ENCODE results near the gene PRKAG1.

Gene PRKAG1

DNA sequence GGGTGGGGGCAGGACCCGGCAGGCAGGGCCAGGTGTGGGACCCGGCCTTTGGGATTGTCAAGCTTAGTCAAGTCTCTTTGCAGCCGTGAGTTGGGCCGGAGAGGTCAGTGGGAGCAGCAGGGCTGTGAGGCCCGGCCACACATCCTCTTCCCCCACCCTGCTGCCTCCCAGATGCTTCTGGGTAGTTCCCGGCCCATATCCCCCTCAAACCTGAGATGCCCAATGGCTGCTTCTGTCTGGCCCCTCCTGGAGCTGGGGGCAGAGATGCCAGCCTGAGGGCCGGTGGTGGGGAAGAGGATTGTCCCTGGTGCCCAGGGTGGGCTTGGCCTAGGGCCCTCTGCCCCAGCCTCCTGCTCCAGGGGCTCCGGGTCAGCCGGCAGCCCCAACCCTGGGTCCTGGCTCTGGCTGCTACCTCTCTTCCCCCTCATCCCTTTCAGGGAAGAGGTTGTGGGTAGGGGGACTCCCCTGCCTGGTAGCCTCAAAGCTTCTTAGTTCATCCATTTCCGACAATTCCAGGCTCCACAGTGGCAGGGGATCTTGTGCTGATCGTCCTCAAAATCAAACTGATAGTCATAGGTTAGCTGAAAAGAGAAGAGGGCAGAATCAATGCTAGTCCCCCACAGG, 2.8 kb upstream of the PRKAG1 start:
- TF ChIP-seq, protein P1, sequence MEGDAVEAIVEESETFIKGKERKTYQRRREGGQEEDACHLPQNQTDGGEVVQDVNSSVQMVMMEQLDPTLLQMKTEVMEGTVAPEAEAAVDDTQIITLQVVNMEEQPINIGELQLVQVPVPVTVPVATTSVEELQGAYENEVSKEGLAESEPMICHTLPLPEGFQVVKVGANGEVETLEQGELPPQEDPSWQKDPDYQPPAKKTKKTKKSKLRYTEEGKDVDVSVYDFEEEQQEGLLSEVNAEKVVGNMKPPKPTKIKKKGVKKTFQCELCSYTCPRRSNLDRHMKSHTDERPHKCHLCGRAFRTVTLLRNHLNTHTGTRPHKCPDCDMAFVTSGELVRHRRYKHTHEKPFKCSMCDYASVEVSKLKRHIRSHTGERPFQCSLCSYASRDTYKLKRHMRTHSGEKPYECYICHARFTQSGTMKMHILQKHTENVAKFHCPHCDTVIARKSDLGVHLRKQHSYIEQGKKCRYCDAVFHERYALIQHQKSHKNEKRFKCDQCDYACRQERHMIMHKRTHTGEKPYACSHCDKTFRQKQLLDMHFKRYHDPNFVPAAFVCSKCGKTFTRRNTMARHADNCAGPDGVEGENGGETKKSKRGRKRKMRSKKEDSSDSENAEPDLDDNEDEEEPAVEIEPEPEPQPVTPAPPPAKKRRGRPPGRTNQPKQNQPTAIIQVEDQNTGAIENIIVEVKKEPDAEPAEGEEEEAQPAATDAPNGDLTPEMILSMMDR (IDR thresholded peaks at IDR 0.05; ENCODE audit: borderline replicate concordance, control extremely low read depth, extremely low read depth, insufficient read depth, missing control alignments), result no peak
- DNase-seq (ENCODE audit: low spot score), result peak; percentile 22
- in situ Hi-C loops (cut with MboI; ENCODE audit: low sequenced_read_pairs, unreplicated experiment), result no loop called here

DNA sequence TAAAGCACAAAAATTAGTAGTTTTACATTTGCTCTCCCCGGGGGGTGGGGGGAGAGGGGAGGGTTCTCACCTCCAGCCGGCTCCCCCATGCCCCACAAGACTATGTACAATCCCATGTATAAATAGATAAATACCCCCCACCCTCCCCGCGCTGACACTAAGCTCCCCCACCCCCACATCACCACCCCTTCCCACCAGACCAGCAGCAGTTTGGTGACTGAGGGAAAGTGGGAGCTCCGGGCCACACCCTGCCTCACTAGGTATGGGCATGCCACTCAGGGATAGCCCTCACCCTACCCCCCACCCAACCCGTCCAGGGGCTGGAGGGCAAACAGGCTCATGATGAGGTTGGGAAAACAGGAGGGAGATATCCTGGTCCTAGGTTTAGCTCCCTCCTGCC, 1.9 kb upstream of the PRKAG1 start:
- in situ Hi-C loops (cut with MboI; ENCODE audit: low sequenced_read_pairs, unreplicated experiment), result no loop called here
- TF ChIP-seq, protein P1 (IDR thresholded peaks at IDR 0.05; ENCODE audit: borderline replicate concordance, control extremely low read depth, extremely low read depth, insufficient read depth, missing control alignments), result no peak
- peak; percentile 29 for DNase-seq (ENCODE audit: low spot score)

DNA sequence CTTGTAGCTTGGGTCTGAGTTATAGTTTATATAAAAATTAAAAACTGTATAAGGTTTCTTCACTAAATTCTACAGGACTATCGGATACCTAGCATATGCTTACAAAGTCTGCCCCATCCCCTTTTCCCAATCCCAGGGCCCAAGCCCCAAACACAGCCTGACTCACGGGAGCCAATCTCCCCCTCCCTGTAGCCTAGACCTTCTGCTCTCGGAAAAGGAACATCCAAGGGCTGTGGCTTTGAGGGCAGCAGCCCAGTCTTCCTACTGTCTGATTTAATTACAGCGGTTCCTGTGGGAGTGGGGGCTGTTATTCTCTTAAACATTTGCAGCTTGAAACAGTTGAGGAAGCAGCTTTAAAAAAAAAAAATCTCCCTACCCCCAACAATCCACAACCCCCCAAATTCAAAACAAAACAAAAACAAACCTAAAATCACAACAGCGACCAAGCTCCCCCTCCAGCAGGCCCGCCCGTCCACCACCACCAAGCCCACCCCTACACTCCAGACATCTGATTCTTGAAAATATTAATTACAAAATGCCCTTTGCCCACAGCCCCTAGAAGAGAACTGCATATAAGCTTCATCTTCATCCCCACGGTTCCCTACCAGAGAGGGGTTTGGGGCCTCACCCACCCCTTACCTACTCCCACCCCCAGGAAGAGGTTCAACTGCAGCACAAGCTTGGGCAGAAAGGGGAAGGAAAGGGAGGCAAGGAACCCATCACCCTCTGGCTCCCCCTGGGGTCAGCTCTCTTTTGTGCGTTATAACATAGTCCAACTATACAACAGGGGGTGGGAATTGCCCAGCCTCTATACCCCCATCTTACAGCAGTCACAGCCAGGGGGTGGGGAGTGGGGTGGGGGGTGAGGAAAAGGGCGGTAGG, 1.1 kb upstream of the PRKAG1 start:
- peak; percentile 79 for DNase-seq (ENCODE audit: low spot score)
- in situ Hi-C loops (cut with MboI; ENCODE audit: low sequenced_read_pairs, unreplicated experiment), result no loop called here
- TF ChIP-seq, protein P1 (IDR thresholded peaks at IDR 0.05; ENCODE audit: borderline replicate concordance, control extremely low read depth, extremely low read depth, insufficient read depth, missing control alignments), result peak; percentile 43

DNA sequence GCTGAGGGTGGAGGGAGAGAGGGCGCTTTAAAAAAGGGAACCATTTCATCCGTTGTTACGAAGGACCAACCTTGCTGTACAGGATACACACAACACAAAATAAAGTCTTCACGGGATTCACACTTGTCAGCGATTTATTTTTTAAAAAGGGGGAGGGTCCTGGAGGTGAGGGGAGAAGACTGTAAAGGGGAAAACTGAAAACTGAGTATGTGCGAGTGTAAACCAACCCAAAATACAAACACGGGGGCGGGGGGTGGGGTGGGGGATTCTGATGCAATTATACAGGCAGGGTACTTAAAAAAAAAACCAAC, 499 bp upstream of the PRKAG1 start:
- DNase-seq (ENCODE audit: low spot score), result no peak
- TF ChIP-seq, protein P1 (IDR thresholded peaks at IDR 0.05; ENCODE audit: borderline replicate concordance, control extremely low read depth, extremely low read depth, insufficient read depth, missing control alignments), result no peak
- in situ Hi-C loops (cut with MboI; ENCODE audit: low sequenced_read_pairs, unreplicated experiment), result no loop called here

DNA sequence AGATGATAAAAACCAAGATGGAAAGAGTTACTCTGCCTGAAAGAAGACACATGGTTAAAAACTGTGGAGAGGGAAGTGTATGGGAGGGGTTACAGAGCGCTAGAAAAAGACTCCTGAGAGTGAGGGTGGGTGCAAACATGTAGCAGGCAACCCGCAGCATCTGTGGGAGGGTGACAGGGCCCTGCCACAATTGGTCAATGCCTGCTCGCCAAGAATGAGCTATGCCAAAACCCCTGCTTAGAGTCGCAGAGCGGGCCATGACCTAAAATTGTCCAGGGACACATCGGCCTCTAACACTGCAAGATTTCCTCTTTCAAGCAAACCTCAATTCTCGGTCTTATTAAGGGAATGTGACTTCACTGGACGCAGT, 700 bp downstream of the PRKAG1 start:
- DNase-seq (ENCODE audit: low spot score), result peak; percentile 54
- TF ChIP-seq, protein P1 (IDR thresholded peaks at IDR 0.05; ENCODE audit: borderline replicate concordance, control extremely low read depth, extremely low read depth, insufficient read depth, missing control alignments), result no peak

DNA sequence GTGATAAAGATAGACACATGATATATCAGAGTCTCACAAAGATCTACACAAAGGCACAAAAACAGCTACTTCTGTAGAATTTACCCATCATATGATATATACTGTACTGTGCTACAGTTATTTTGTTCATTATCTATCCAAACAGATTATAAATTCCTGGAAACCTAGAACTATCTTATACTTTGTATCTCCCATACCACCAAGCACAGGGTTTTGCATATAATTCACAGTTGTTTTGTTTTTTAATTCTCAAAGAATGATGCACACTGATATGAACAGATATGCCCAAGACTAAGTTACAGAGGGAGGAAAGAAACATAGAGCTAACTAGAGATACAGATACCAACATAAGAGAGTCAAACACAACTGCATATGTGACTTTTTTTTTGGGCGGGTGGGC, 3.4 kb downstream of the PRKAG1 start:
- no peak for DNase-seq (ENCODE audit: low spot score)
- TF ChIP-seq, protein P1 (IDR thresholded peaks at IDR 0.05; ENCODE audit: borderline replicate concordance, control extremely low read depth, extremely low read depth, insufficient read depth, missing control alignments), result no peak
- in situ Hi-C loops (cut with MboI; ENCODE audit: low sequenced_read_pairs, unreplicated experiment), result no loop called here

More for the DNA sequence above, 700 bp downstream of the PRKAG1 start:
- in situ Hi-C loops (cut with MboI; ENCODE audit: low sequenced_read_pairs, unreplicated experiment), result no loop called here
